KBM-7 (cell line): Measurements from ENCODE around the gene HNRNPA3.
"Not testable (repeated sequence)": the region's sequence is repeated elsewhere in the genome, so short reads cannot be mapped to it uniquely, and the experiment has no call there.

Source experiments
- DNase-seq: peaks from one replicate; pipeline ENCODE4 v3.0.0-alpha.2; 2015
- in situ Hi-C: fragments of 300-500 bp; cut with MboI; formaldehyde crosslinking; loops from 2 replicates; pipeline ENCODE4 v1.14.3; 2020; ENCODE audit warnings: low sequenced_read_pairs, low pct_unique_long_range_greater_than_20kb, mixed read lengths

The HNRNPA3 gene

GRCh38 chr2:177223436-177223835, 10.8 kb downstream of the HNRNPA3 start:
- in situ Hi-C loops, DNase-seq: not testable (repeated sequence)

- peak; percentile 27 for DNase-seq
- in situ Hi-C loops: no loop called here
Observed at GRCh38 chr2:177225965-177226360, 13.4 kb downstream of the HNRNPA3 start.

GRCh38 chr2:177229442-177230242, 17.0 kb downstream of the HNRNPA3 start:
- DNase-seq: peak; percentile 14
- in situ Hi-C loops: no loop called here

- in situ Hi-C loops: no loop called here
- DNase-seq: no peak
Observed at GRCh38 chr2:177231270-177231669, 18.7 kb downstream of the HNRNPA3 start.

- in situ Hi-C loops: no loop called here
- DNase-seq: no peak
Observed at GRCh38 chr2:177232098-177232704, 19.6 kb downstream of the HNRNPA3 start.

- DNase-seq: no peak
- in situ Hi-C loops: no loop called here
Observed at GRCh38 chr2:177234267-177234666, 21.7 kb downstream of the HNRNPA3 start.

- DNase-seq: no peak
- in situ Hi-C loops: no loop called here
Observed at GRCh38 chr2:177235855-177236437, 23.4 kb downstream of the HNRNPA3 start.

GRCh38 chr2:177237932-177238331, 25.3 kb downstream of the HNRNPA3 start:
- in situ Hi-C loops: no loop called here

GRCh38 chr2:177239053-177239452, 26.5 kb downstream of the HNRNPA3 start:
- no peak for DNase-seq
- in situ Hi-C loops: no loop called here

More at GRCh38 chr2:177237932-177238331, 25.3 kb downstream of the HNRNPA3 start:
- DNase-seq: no peak

- in situ Hi-C loops: no loop called here
- peak; percentile 83 for DNase-seq
Observed at GRCh38 chr2:177239932-177240630, 27.5 kb downstream of the HNRNPA3 start.

GRCh38 chr2:177241711-177242120, 29.1 kb downstream of the HNRNPA3 start:
- no peak for DNase-seq
- in situ Hi-C loops: no loop called here

- in situ Hi-C loops: no loop called here
- DNase-seq: peak; percentile 54
Observed at GRCh38 chr2:177242121-177242987, 29.8 kb downstream of the HNRNPA3 start.

GRCh38 chr2:177243073-177243472, 30.5 kb downstream of the HNRNPA3 start:
- in situ Hi-C loops: no loop called here

GRCh38 chr2:177243476-177243875, 30.9 kb downstream of the HNRNPA3 start:
- DNase-seq: no peak
- in situ Hi-C loops: no loop called here

More at GRCh38 chr2:177243073-177243472, 30.5 kb downstream of the HNRNPA3 start:
- no peak for DNase-seq

GRCh38 chr2:177244244-177244771, 31.7 kb downstream of the HNRNPA3 start:
- in situ Hi-C loops: no loop called here
- DNase-seq: no peak

GRCh38 chr2:177245010-177245422, 32.4 kb downstream of the HNRNPA3 start:
- peak; percentile 66 for DNase-seq
- in situ Hi-C loops: no loop called here

- DNase-seq: no peak
- in situ Hi-C loops: no loop called here
Observed at GRCh38 chr2:177246000-177246399, 33.4 kb downstream of the HNRNPA3 start.

- DNase-seq, in situ Hi-C loops: not testable (repeated sequence)
Observed at GRCh38 chr2:177246523-177247030, 34.0 kb downstream of the HNRNPA3 start.
